GM12891 (cell line): Measurements from ENCODE around the gene NBEA.

ENCODE experiments used
- PAX5 ChIP-seq: IDR thresholded peaks from 2 replicates; pipeline ENCODE4 v1.6.1; 2011; ENCODE audit warnings: low read length, moderate library complexity, mild to moderate bottlenecking; ENCODE audit not compliant: insufficient read depth, severe bottlenecking
- POLR2A ChIP-seq: IDR thresholded peaks from 2 replicates; pipeline ENCODE4 v1.6.1; 2011; ENCODE audit warnings: low read depth, low read length, control low read depth
- POLR2AphosphoS5 ChIP-seq: IDR thresholded peaks from 2 replicates; pipeline ENCODE4 v1.6.1; 2011; ENCODE audit warnings: low read depth, low read length, control low read depth
- POU2F2 ChIP-seq: IDR thresholded peaks from 2 replicates; pipeline ENCODE4 v1.6.1; 2011; ENCODE audit warnings: low read depth, mild to moderate bottlenecking, control low read depth, low read length, moderate library complexity
- SPI1 ChIP-seq: IDR thresholded peaks from 2 replicates; pipeline ENCODE4 v1.6.1; 2011; ENCODE audit warnings: low read depth, low read length, control low read depth
- TAF1 ChIP-seq: IDR thresholded peaks from 2 replicates; pipeline ENCODE4 v1.6.1; 2011; ENCODE audit warnings: low read depth, low read length, control low read depth

DNA sequence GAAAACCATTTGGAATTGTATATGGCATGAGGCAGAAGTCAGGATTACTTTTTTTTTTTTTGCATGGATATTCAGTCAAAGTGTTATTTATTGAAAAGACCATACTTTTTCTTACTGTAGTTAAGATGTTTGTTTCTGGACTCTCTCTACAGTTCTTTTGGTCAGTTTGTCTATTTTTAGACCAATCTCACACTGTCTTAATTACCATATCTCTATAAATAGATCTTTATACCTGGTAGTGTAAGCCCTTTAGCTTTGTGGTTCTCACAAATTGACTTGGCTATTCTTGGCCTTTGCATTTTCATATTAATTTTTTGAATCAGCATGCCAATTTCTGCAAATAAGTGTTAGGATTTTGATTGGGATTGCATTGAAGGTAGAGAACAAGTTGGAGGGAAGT lies 437.6 kb downstream of the NBEA start:
- TF ChIP-seq TAF1 (no peak), POLR2AphosphoS5 (no peak), POLR2A (no peak), POU2F2 (no peak), SPI1 (no peak), PAX5 (no peak)
